B cell (primary cell): ENCODE results near the gene STS. TPM values are rescaled to one million over a fixed set of nuclear protein-coding genes. Genes with fewer than 3 reads are reported as not detected.

Experiments
- ATAC-seq: fragments of 200-7000 bp; cut with Tn5 transposase; one replicate; pipeline ENCODE4 v1.10.0; 2021; ENCODE audit warnings: low read depth, mild to moderate bottlenecking, moderate number of reproducible peaks, moderate library complexity
- CTCF ChIA-PET: fragments of 350-600 bp; sonication (Branson Sonifier 250); formaldehyde crosslinking; loops from one replicate; lab custom pipeline; 2021; ENCODE audit warnings: antibody characterized with exemption, inconsistent platforms; lab: Charles Lee
- POLR2A ChIA-PET: fragments of 350-600 bp; sonication (Branson Sonifier 250); formaldehyde crosslinking; loops from one replicate; lab custom pipeline; 2021; ENCODE audit warnings: antibody characterized with exemption; lab: Charles Lee
- DNase-seq: peaks from one replicate; pipeline ENCODE4 v3.0.0; 2013
- H2AFZ ChIP-seq: 2 replicates; pipeline ENCODE4 v1.6.1; 2012; ENCODE audit warnings: mild to moderate bottlenecking, low read depth, low read length; ENCODE audit not compliant: insufficient read depth, poor library complexity, severe bottlenecking
- H3K27ac ChIP-seq, 2 donors: 1 replicate in 1 of 2; 2 replicates in 1 of 2; pipeline ENCODE4 v1.5.1; 2012 to 2013; ENCODE audit warnings: low read length in 2 of 2, mild to moderate bottlenecking in 2 of 2, moderate library complexity in 1 of 2
- H3K27me3 ChIP-seq, 4 experiments: fragments of 200-600 bp in 1 of 4; sonication (generic) in 1 of 4; replicated peaks in 1 of 4; 1 replicate in 2 of 4; 2 replicates in 2 of 4; pipeline versions ENCODE4 v1.6.1 to v1.7.0; 2013 to 2016; ENCODE audit warnings: low read length in 3 of 4, mild to moderate bottlenecking in 2 of 4, mixed read lengths in 1 of 4, moderate library complexity in 1 of 4; ENCODE audit not compliant: insufficient read depth in 4 of 4, control insufficient read depth in 3 of 4; ENCODE audit errors: control extremely low read depth in 1 of 4
- H3K36me3 ChIP-seq, 2 experiments: replicated peaks in 1 of 2; 1 replicate in 1 of 2; 2 replicates in 1 of 2; pipeline versions ENCODE4 v1.6.1 to v1.7.1; 2013; ENCODE audit warnings: low read length in 1 of 2; ENCODE audit not compliant: insufficient read depth in 2 of 2, control insufficient read depth in 1 of 2; ENCODE audit errors: control extremely low read depth in 1 of 2, extremely low read depth in 1 of 2
- H3K4me1 ChIP-seq, 2 donors: fragments of 200-600 bp in 1 of 2; sonication (generic) in 1 of 2; 1 replicate in 1 of 2; 2 replicates in 1 of 2; pipeline versions ENCODE4 v1.5.1 to v1.6.1; 2013 to 2017; ENCODE audit warnings: low read length in 2 of 2; ENCODE audit not compliant: control insufficient read depth in 2 of 2, insufficient read depth in 2 of 2
- H3K4me2 ChIP-seq: replicated peaks from 2 replicates; pipeline ENCODE3; 2012; ENCODE audit warnings: mild to moderate bottlenecking, low read depth, low read length; ENCODE audit not compliant: poor library complexity, severe bottlenecking
- H3K4me3 ChIP-seq, 5 experiments: fragments of 200-600 bp in 1 of 5; sonication (generic) in 1 of 5; 1 replicate in 3 of 5; 2 replicates in 2 of 5; pipeline versions ENCODE4 v1.5.1 to v1.7.0; 2011 to 2016; ENCODE audit warnings: low read length in 4 of 5, mild to moderate bottlenecking in 4 of 5, low read depth in 2 of 5, control low read depth in 1 of 5, moderate library complexity in 1 of 5; ENCODE audit not compliant: insufficient read depth in 1 of 5; ENCODE audit errors: control extremely low read depth in 1 of 5, extremely low read depth in 1 of 5
- H3K79me2 ChIP-seq: fragments of 200-600 bp; sonication (generic); one replicate; pipeline ENCODE4 v1.6.0; 2016; ENCODE audit warnings: low read length; ENCODE audit not compliant: control insufficient read depth, insufficient read depth
- H3K9ac ChIP-seq: fragments of 200-600 bp; sonication (generic); 2 replicates; pipeline ENCODE4 v1.6.1; 2017; ENCODE audit warnings: mild to moderate bottlenecking, low read length, moderate library complexity
- H3K9me3 ChIP-seq, 3 donors: one replicate each; pipeline versions ENCODE4 v1.6.1 to v1.7.1; 2013; ENCODE audit warnings: low read length in 2 of 3; ENCODE audit not compliant: control insufficient read depth in 2 of 3, insufficient read depth in 1 of 3; ENCODE audit errors: control extremely low read depth in 1 of 3
- H4K20me1 ChIP-seq: 2 replicates; pipeline ENCODE4 v1.6.0; 2012; ENCODE audit warnings: mild to moderate bottlenecking, low read length; ENCODE audit not compliant: insufficient read depth, control insufficient read depth, poor library complexity, severe bottlenecking
- H3K27ac Mint-ChIP-seq: one replicate; pipeline ENCODE4 v1.8.0; 2021; ENCODE audit warnings: mixed read lengths
- H3K27me3 Mint-ChIP-seq: one replicate; pipeline ENCODE4 v1.8.0; 2021; ENCODE audit warnings: mixed read lengths
- H3K4me1 Mint-ChIP-seq: one replicate; pipeline ENCODE4 v1.8.0; 2021; ENCODE audit warnings: mixed read lengths
- H3K4me3 Mint-ChIP-seq: one replicate; pipeline ENCODE4 v1.8.0; 2021; ENCODE audit warnings: mixed read lengths
- H3K9me3 Mint-ChIP-seq: one replicate; pipeline ENCODE4 v1.8.0; 2022; ENCODE audit warnings: mixed read lengths; ENCODE audit not compliant: insufficient read depth
- CTCF ChIP-seq: fragments of 200-600 bp; IDR thresholded peaks from one replicate; pipeline ENCODE4 v1.8.0; 2022; ENCODE audit warnings: antibody characterized with exemption, mild to moderate bottlenecking
- EZH2 ChIP-seq: IDR thresholded peaks from 2 replicates; pipeline ENCODE4 v1.6.1; 2012; ENCODE audit warnings: borderline replicate concordance, low read depth, mild to moderate bottlenecking, moderate library complexity, low read length; ENCODE audit not compliant: insufficient read depth, poor library complexity, severe bottlenecking
- WGBS: methylation state at CpG from one replicate; pipeline ENCODE4 v1.1.5; 2013; ENCODE audit warnings: missing lambda C conversion rate; ENCODE audit not compliant: insufficient coverage; 5-methylcytosine and 5-hydroxymethylcytosine counted together
- intact Hi-C: fragments of 100-400 bp; cut with micrococcal nuclease; formaldehyde crosslinking; loops from one replicate; pipeline ENCODE4 v1.10.0; 2022
- polyA plus RNA-seq: library from polyadenylated mRNA; depleted of rRNA; stranded (reverse); fragments of >200 nt; gene quantifications from 2 replicates; pipeline ENCODE4 v1.2.3, GENCODE V29; 2012
- total RNA-seq, 2 donors: library from RNA; stranded (reverse); fragments of 120-200 nt in 1 of 2; gene quantifications; 1 replicate in 1 of 2; 2 replicates in 1 of 2; pipeline versions ENCODE4 v1.2.3 to v1.2.4, GENCODE V29; 2013 to 2022

STS gene
- total and polyA plus RNA-seq, 2 donors (not counting 1 experiment from before 2014, with no cell fraction given) = 1.9 to 2.9 TPM

- DNase-seq (no peak), ATAC-seq (no peak)
- H3K27me3 ChIP-seq = no peaks in the 10 kb centered on the region
- H2AFZ ChIP-seq = no peak overlapping the region
- no peak for TF ChIP-seq EZH2
- no peak for TF ChIP-seq CTCF
- no peak overlapping the region for H3K9ac ChIP-seq
- no peak overlapping the region for H3K4me3 Mint-ChIP-seq
- H3K9me3 ChIP-seq = no peaks in the 10 kb centered on the region
- no CpG with 5 or more reads among the region's 2 CpGs for WGBS
- H3K27me3 Mint-ChIP-seq = no peaks in the 10 kb centered on the region
- intact Hi-C loops = no loop called here
- ChIA-PET CTCF (no interaction called here), POLR2A (no interaction called here)
- peaks cover 1% of the 10 kb centered on the region for H3K4me1 Mint-ChIP-seq
- H3K79me2 ChIP-seq = no peaks in the 10 kb centered on the region
- no peak overlapping the region for H3K27ac Mint-ChIP-seq
- no peaks in the 10 kb centered on the region for H3K4me1 ChIP-seq
- H3K4me3 ChIP-seq = no peak overlapping the region
- H4K20me1 ChIP-seq = no peaks in the 10 kb centered on the region
- H3K9me3 Mint-ChIP-seq = no peaks in the 10 kb centered on the region
- no peaks in the 10 kb centered on the region for H3K36me3 ChIP-seq
- H3K4me2 ChIP-seq = no peak overlapping the region
- H3K27ac ChIP-seq = no peak overlapping the region
Observed at GRCh38 chrX:7179446-7179845, 31.9 kb downstream of the STS start.

GRCh38 chrX:7184816-7185215 is 37.3 kb downstream of the STS start:
- intact Hi-C loops = no loop called here
- H3K27me3 ChIP-seq = no peaks in the 10 kb centered on the region
- no peaks in the 10 kb centered on the region for H3K4me1 ChIP-seq
- Mint-ChIP-seq H3K4me3 (no peak overlapping the region), H3K9me3 (no peaks in the 10 kb centered on the region), H3K4me1 (peaks cover 3% of the 10 kb centered on the region), H3K27me3 (no peaks in the 10 kb centered on the region), H3K27ac (no peak overlapping the region)
- no peak for ATAC-seq
- H3K9ac ChIP-seq = no peak overlapping the region
- no peak overlapping the region for H3K4me3 ChIP-seq
- H2AFZ ChIP-seq = no peak overlapping the region
- TF ChIP-seq CTCF (no peak), EZH2 (no peak)
- H3K9me3 ChIP-seq = no peaks in the 10 kb centered on the region
- no peaks in the 10 kb centered on the region for H3K79me2 ChIP-seq
- POLR2A ChIA-PET = no interaction called here
- no peaks in the 10 kb centered on the region for H3K36me3 ChIP-seq
- WGBS = no CpG with 5 or more reads among the region's 3 CpGs
- DNase-seq = no peak
- H3K4me2 ChIP-seq = no peak overlapping the region
- CTCF ChIA-PET = no interaction called here
- no peak overlapping the region for H3K27ac ChIP-seq
- no peaks in the 10 kb centered on the region for H4K20me1 ChIP-seq
